ENCODE data around the gene GSDME. TPM values are rescaled to one million over a fixed set of nuclear protein-coding genes. Genes with fewer than 3 reads are reported as not detected.

GSDME gene
- total and polyA plus RNA-seq, 4 donors: 12.0 to 53.6 (median 34.2) TPM

DNA sequence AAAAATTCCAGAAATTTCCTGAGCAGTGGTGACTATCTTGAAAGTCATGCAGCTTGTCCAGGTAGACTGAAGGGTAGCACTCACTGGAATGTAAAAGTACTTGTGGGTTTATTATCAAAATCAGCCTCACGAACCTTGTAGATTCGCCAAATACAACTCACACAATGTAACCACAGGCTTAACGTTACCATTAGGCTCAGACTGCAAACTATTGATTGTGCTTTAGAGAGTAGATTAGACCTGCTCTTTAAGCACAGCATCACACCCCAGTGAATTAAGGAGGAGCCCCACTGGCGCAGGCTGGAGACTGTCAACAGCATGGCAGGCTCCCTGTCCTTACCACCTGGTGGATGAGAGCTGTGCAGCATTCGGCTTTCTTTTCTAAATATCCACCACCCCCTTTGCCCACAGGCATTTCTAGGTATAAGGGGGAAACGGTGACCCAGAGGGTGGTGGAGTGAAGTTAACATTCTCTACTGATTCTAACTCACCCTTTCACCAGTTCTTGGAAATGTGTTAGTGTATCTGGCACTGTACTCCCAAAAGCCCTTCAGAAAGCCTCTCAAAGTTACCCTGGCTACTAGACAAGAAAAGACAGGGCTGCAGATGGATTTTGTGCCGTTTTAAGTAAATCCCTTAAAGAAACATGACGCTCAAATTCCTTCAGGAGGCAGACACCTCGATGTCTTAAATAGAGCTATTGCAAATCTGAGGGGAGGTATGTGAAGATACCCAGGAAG lies 56.6 kb downstream of the GSDME start:
- peak overlapping the region; percentile 33 for H3K27ac ChIP-seq (ENCODE audit: low read depth, low read length)
- WGBS (ENCODE audit: insufficient coverage): 50% methylated on average over 2 of the region's 9 CpGs
- H3K27me3 ChIP-seq (ENCODE audit: control insufficient read depth, insufficient read depth, low read length): no peaks in the 10 kb centered on the region
- H3K4me3 ChIP-seq (ENCODE audit: low read depth, low read length): no peak overlapping the region
- H3K4me1 ChIP-seq (ENCODE audit: control insufficient read depth, insufficient read depth, low read length): peaks cover 33% of the 10 kb centered on the region
- no peaks in the 10 kb centered on the region for H3K9me3 ChIP-seq (ENCODE audit: control insufficient read depth, insufficient read depth, low read length)
- DNase-seq (ENCODE audit: low read depth in 4 of 6, low spot score in 6 of 6): peak in 2 of 6 donors; percentile 69 to 72
- peaks cover 8% of the 10 kb centered on the region for H3K36me3 ChIP-seq (ENCODE audit: control insufficient read depth, insufficient read depth, low read length)

DNA sequence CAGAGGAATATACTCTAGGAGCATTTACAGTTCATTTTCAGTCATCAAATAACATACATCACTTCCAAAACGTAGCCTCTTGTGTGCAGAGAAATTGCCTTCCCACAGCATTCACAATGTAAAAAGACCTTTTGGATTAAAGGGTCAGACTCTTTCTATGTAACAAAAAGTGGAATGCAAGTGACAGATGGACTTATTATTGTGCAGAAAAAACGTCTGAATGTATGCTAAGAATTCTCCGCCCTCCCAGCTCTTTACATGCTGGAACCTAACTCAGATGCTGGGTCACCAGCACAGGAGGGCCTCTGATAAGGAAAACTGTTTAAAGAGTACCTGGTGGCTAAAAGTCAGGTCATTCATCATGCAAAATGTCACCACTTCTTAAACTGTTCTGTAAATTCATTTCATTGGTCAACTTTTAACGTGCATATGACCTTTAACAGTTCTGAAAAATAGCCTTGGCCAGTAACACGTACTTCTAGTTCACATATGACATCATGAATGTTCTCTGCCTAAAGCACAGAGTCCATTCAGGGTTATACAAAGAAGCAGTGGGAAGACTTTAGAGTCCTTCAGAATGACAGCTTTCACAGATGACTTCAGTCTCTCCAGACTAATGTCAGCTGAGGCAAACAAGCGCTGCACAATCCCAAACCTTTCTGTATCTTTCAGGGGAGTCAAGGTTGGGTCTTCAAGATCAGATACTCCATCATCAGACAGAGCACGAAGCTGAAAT lies 58.6 kb downstream of the GSDME start:
- Histone ChIP-seq H3K4me3 (ENCODE audit: low read depth, low read length) (no peak overlapping the region), H3K9me3 (ENCODE audit: control insufficient read depth, insufficient read depth, low read length) (no peaks in the 10 kb centered on the region), H3K4me1 (ENCODE audit: control insufficient read depth, insufficient read depth, low read length) (peaks cover 28% of the 10 kb centered on the region), H3K27ac (ENCODE audit: low read depth, low read length) (no peak overlapping the region), H3K36me3 (ENCODE audit: control insufficient read depth, insufficient read depth, low read length) (no peaks in the 10 kb centered on the region), H3K27me3 (ENCODE audit: control insufficient read depth, insufficient read depth, low read length) (no peaks in the 10 kb centered on the region)
- WGBS (ENCODE audit: insufficient coverage): 71% methylated on average over 4 of the region's 7 CpGs
- no peak for DNase-seq (ENCODE audit: low read depth in 4 of 6, low spot score in 6 of 6)

DNA sequence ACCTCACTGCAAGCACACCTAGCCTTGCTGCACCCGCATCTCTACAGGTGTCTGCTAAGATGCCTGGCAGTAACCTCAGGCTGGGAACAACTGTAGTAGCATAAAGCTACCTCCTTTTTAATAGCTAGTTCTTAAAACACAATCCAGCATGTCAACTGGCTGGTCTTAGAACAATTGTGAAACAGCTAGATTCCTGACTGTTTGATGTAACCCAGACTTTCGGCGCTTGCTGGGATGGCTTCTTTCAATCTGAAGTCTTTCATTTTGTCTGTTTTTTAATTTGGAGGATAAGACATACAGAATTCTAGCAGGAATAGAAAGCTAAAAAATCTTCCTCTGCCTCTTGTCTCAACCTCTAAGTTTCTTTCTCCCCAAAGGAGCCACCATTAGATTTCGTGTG lies 59.8 kb downstream of the GSDME start:
- DNase-seq (ENCODE audit: low read depth in 4 of 6, low spot score in 6 of 6): no peak
- H3K27me3 ChIP-seq (ENCODE audit: control insufficient read depth, insufficient read depth, low read length): no peaks in the 10 kb centered on the region
- no peaks in the 10 kb centered on the region for H3K9me3 ChIP-seq (ENCODE audit: control insufficient read depth, insufficient read depth, low read length)
- WGBS (ENCODE audit: insufficient coverage): 91% methylated on average over 1 of the region's 4 CpGs
- H3K27ac ChIP-seq (ENCODE audit: low read depth, low read length): no peak overlapping the region
- H3K36me3 ChIP-seq (ENCODE audit: control insufficient read depth, insufficient read depth, low read length): no peaks in the 10 kb centered on the region
- H3K4me1 ChIP-seq (ENCODE audit: control insufficient read depth, insufficient read depth, low read length): peaks cover 17% of the 10 kb centered on the region
- no peak overlapping the region for H3K4me3 ChIP-seq (ENCODE audit: low read depth, low read length)

DNA sequence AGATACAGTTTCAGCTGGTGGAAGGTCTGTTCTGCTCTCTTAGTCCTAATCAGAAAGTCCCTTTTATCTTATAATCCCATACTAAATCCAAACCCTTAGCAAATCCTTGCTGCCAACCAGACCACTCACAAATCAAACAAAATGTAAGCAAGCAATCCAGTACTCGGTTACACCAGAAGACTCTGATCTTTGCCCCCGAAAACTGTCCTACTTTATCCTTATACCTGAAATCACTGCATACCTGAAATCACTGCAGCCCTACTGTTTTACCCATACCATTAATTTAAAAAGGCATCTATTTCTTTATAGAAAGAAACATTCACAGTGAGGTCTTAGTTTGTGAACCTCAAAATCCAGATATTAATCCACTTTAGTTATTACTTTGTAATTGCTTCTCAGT lies 64.7 kb downstream of the GSDME start:
- no peaks in the 10 kb centered on the region for H3K4me1 ChIP-seq (ENCODE audit: control insufficient read depth, insufficient read depth, low read length)
- DNase-seq (ENCODE audit: low read depth in 4 of 6, low spot score in 6 of 6): no peak
- H3K9me3 ChIP-seq (ENCODE audit: control insufficient read depth, insufficient read depth, low read length): no peaks in the 10 kb centered on the region
- H3K27ac ChIP-seq (ENCODE audit: low read depth, low read length): no peak overlapping the region
- no peaks in the 10 kb centered on the region for H3K27me3 ChIP-seq (ENCODE audit: control insufficient read depth, insufficient read depth, low read length)
- 92% methylated on average over 2 of the region's 2 CpGs for WGBS (ENCODE audit: insufficient coverage)
- H3K36me3 ChIP-seq (ENCODE audit: control insufficient read depth, insufficient read depth, low read length): no peaks in the 10 kb centered on the region
- H3K4me3 ChIP-seq (ENCODE audit: low read depth, low read length): no peak overlapping the region

DNA sequence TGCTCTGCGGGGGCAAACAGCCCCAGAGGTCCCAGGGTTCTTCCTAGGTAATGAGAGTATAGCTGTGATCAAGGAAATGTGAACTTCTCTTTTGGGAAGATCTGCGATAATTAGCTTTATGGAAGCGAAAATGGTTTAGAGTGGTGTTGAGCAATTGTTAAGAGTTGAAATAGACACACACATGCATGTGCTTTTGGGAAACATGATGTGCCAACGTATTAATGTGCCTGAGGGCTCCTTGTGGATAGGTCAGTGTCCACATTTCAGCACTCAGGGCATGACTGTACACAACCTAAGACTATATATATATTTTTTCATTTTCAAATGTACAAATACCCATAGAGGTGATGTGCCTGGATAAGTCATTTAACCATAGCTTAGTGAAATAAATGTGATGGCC lies 67.0 kb downstream of the GSDME start:
- WGBS (ENCODE audit: insufficient coverage): 75% methylated on average over 3 of the region's 4 CpGs
- H3K9me3 ChIP-seq (ENCODE audit: control insufficient read depth, insufficient read depth, low read length): no peaks in the 10 kb centered on the region

DNA sequence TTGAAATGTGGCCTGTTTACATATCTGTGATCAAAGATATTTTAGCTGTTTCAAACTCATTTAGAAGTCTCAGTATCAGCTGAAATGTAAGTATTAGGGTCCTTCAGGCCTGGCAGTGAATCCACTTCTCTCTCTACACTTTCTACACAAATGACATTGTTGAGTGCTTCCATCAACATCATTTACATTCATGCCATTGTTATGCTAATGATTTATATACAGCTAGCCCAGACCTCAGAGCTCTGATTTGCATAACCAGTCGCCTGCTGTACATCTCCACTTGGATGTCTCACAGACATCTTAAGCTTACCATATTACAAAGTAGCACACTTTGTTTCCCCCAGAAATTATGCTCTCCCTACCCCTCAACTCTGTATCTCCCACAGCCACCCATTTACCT lies 71.6 kb downstream of the GSDME start:
- Histone ChIP-seq H3K9me3 (ENCODE audit: control insufficient read depth, insufficient read depth, low read length) (no peaks in the 10 kb centered on the region), H3K27me3 (ENCODE audit: control insufficient read depth, insufficient read depth, low read length) (no peaks in the 10 kb centered on the region), H3K27ac (ENCODE audit: low read depth, low read length) (no peak overlapping the region), H3K4me3 (ENCODE audit: low read depth, low read length) (no peak overlapping the region), H3K4me1 (ENCODE audit: control insufficient read depth, insufficient read depth, low read length) (no peaks in the 10 kb centered on the region), H3K36me3 (ENCODE audit: control insufficient read depth, insufficient read depth, low read length) (no peaks in the 10 kb centered on the region)
- peak in 1 of 6 donors; percentile 17 for DNase-seq (ENCODE audit: low read depth in 4 of 6, low spot score in 6 of 6)
- 42% methylated on average over 1 of the region's 1 CpG for WGBS (ENCODE audit: insufficient coverage)

More for the DNA sequence above, 67.0 kb downstream of the GSDME start:
- DNase-seq (ENCODE audit: low read depth in 4 of 6, low spot score in 6 of 6): no peak
- Histone ChIP-seq H3K27ac (ENCODE audit: low read depth, low read length) (no peak overlapping the region), H3K36me3 (ENCODE audit: control insufficient read depth, insufficient read depth, low read length) (no peaks in the 10 kb centered on the region), H3K4me1 (ENCODE audit: control insufficient read depth, insufficient read depth, low read length) (no peaks in the 10 kb centered on the region), H3K4me3 (ENCODE audit: low read depth, low read length) (no peak overlapping the region), H3K27me3 (ENCODE audit: control insufficient read depth, insufficient read depth, low read length) (no peaks in the 10 kb centered on the region)

DNA sequence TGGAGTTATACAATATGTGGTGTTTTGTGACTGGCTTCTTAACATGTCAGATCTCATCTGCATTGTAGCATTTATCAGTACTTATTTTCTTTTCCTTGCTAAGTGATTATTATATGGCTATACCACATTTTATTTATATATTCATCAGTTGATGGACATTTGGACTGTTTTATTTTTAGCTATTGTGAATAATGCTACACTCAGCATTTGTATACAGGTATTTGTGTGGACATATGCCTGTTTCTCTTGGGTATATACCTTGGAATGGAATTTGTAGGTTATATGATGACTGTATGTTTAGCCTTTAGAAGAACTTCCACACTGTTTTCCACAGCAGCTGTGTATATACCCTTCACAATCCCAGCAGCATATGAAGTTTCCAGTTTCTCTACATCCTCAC lies 86.5 kb downstream of the GSDME start:
- no peak overlapping the region for H3K4me3 ChIP-seq (ENCODE audit: low read depth, low read length)
- no peaks in the 10 kb centered on the region for H3K36me3 ChIP-seq (ENCODE audit: control insufficient read depth, insufficient read depth, low read length)
- no peak overlapping the region for H3K27ac ChIP-seq (ENCODE audit: low read depth, low read length)

DNA sequence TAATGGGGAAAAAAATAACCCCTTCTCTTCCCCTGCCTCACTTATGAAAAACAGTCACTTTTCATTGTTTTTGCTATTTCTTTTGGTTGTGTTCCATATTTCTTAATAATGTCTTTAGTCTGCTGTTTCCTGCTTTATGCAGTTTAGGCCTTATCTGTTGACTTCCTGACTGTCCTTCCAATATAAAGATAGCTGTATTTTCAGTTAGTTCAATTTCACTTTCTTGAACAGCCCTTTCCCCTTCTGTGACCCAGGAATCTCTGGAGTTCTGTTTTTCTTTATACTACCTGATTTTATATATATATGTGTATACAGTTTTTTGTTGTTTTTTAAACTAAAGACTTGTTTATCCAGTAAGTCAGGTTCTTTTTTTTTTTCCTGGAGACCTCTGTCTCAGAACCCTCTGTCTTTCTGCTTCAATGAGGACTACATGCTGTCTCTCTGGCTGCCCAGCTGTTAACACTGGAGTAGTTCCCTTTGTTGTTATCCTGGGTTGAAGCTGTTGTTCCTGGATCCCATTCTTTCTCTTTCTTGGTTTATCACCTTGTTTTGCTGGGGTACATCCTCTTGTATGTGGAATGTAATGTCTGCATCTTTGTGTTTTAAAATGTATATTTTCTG lies 87.2 kb downstream of the GSDME start:
- no peak overlapping the region for H3K27ac ChIP-seq (ENCODE audit: low read depth, low read length)
- H3K27me3 ChIP-seq (ENCODE audit: control insufficient read depth, insufficient read depth, low read length): no peaks in the 10 kb centered on the region
- DNase-seq (ENCODE audit: low read depth in 4 of 6, low spot score in 6 of 6): no peak
- no peaks in the 10 kb centered on the region for H3K36me3 ChIP-seq (ENCODE audit: control insufficient read depth, insufficient read depth, low read length)
- no peaks in the 10 kb centered on the region for H3K9me3 ChIP-seq (ENCODE audit: control insufficient read depth, insufficient read depth, low read length)
- H3K4me1 ChIP-seq (ENCODE audit: control insufficient read depth, insufficient read depth, low read length): no peaks in the 10 kb centered on the region
- H3K4me3 ChIP-seq (ENCODE audit: low read depth, low read length): no peak overlapping the region

More for the DNA sequence above, 86.5 kb downstream of the GSDME start:
- DNase-seq (ENCODE audit: low read depth in 4 of 6, low spot score in 6 of 6): no peak
- Histone ChIP-seq H3K4me1 (ENCODE audit: control insufficient read depth, insufficient read depth, low read length) (no peaks in the 10 kb centered on the region), H3K9me3 (ENCODE audit: control insufficient read depth, insufficient read depth, low read length) (no peaks in the 10 kb centered on the region), H3K27me3 (ENCODE audit: control insufficient read depth, insufficient read depth, low read length) (no peaks in the 10 kb centered on the region)

DNA sequence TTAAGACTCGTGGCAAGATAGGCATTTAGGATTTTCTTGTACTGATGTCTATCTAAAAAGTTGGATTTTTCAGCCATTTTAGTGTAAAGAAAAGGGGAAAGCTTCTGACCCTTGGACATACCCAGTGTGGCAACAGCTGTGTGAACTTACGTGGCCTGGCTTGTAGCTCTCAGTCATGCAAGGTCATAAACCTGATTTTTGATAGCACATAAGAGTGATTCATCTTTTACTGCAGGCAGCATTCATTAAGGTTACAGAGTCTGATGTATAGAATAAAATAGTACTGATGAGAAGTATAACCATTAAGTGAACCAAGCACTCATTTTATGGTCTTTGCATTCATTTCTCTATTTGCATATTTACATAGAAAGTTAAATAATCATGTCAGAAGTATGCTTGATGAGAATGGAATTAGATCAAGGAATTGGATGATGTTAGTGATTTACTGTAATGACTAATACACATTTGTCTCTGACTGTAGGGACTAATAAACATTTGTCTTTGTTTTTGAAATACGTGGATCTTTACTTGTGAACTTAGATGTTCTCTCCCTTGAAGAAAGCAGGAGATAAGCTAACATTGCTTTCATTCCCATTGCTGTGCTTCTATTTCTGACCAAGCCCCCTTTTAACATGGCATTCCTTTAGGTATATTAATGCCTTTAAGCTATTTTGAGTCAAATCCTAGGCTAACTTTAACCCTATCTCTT lies 88.2 kb downstream of the GSDME start:
- Histone ChIP-seq H3K9me3 (ENCODE audit: control insufficient read depth, insufficient read depth, low read length) (no peaks in the 10 kb centered on the region), H3K36me3 (ENCODE audit: control insufficient read depth, insufficient read depth, low read length) (no peaks in the 10 kb centered on the region), H3K4me3 (ENCODE audit: low read depth, low read length) (no peak overlapping the region), H3K4me1 (ENCODE audit: control insufficient read depth, insufficient read depth, low read length) (no peaks in the 10 kb centered on the region), H3K27me3 (ENCODE audit: control insufficient read depth, insufficient read depth, low read length) (no peaks in the 10 kb centered on the region), H3K27ac (ENCODE audit: low read depth, low read length) (no peak overlapping the region)
- 80% methylated on average over 1 of the region's 3 CpGs for WGBS (ENCODE audit: insufficient coverage)
- no peak for DNase-seq (ENCODE audit: low read depth in 4 of 6, low spot score in 6 of 6)

Data from spinal cord (tissue), 10 donors.